NCI-H146 (cell line): ENCODE measurements around the gene COPG2.

Experiments used
- DNase-seq: peaks from one replicate; lab custom pipeline; 2025; lab: John Stamatoyannopoulos, UW

Gene COPG2

GRCh38 chr7:130473876-130474275 lies 194.7 kb downstream of the COPG2 start:
- DNase-seq, result peak; percentile 44

DNA sequence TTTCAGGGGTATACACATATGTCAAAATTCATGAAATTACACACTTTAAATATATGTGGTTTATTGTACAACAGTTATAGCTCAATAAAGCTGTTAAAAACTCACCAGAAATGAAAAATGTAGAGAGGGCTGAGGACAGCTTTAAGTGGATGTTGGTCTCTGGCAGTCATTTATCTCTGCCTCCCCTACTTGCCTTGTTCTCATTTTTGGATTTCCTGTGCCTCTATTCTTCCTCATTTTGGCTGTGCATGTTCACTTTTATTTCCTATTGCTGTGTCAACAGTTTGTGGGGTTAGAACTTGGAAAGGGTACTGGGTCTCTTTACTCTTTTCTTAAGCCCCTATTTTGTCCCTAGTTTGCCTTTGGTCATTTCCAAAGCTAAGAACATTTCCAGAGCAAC lies 195.3 kb downstream of the COPG2 start:
- no peak for DNase-seq

DNA sequence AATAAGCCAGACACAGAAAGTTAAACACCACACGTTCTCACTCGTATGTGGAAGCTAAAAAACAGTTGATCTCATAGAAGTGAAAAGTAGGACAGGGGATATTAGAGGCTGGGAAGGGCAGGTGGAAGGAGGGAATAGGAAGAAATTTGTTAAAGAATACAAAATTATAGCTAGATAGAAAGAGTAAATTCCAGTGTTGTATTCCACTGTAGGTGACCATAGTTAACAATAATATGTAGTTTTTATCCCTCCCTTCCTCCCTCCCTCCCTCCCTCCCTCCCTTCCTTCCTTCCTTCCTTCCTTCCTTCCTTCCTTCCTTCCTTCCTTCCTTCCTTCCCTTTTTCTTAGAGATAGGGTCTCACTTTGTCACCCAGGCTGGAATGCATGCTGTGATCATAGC lies 196.6 kb downstream of the COPG2 start:
- DNase-seq, result no peak

DNA sequence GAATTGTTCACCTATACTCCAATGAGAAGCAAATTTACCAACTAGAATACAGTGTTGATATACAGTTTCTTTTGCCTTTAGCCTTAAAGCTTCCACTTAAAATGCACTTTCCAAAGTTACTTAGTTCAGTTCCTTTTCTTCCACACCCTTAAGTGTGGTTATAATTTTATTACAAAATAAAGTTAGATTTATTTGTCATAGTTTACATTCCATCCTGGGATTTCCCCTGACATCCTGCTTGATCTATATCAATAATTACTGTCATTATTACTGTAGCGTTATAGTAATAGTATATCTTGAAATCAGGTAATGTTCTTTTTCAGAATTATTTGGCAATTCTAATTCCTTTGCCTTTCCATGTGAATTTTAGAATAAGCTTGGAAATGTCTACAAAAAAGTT lies 199.9 kb downstream of the COPG2 start:
- DNase-seq, result no peak

GRCh38 chr7:130463553-130464434 lies 204.8 kb downstream of the COPG2 start:
- no peak for DNase-seq

DNA sequence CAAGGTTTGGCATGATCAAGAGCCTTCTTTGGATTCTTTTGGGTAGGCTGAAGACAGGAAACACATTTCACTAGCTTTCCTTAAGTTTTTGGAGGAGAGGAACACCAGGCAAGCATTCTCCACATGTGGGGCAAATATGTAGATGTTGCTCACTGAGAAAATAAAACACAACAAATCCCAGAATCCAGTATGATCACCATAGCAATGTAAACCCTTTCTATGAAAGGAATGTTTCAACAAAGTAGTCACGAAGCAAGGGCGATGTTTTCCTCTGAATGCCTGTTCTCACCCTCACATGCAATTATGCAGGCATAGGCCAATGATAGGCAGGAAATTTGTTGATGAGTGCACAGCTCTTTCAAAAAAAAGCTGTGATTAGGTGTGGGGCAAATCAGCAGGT lies 207.3 kb downstream of the COPG2 start:
- no peak for DNase-seq

- no peak for DNase-seq
Measured at GRCh38 chr7:130458257-130458656, 210.3 kb downstream of the COPG2 start.
